Natural killer cell (primary cell): ENCODE data around the gene RCC1. TPM values are rescaled to one million over a fixed set of nuclear protein-coding genes. Genes with fewer than 3 reads are reported as not detected.
A peak's percentile ranks its signal among the peaks of the same experiment; 100 is the strongest.

ENCODE experiments used
- ATAC-seq, 3 donors: fragments of 150-1000 bp in 2 of 3; fragments of 200-7000 bp in 1 of 3; cut with Tn5 transposase; 1 replicate in 1 of 3; 2 replicates in 2 of 3; pipeline ENCODE4 v1.10.0; 2021; ENCODE audit warnings: mild to moderate bottlenecking in 2 of 3, moderate library complexity in 2 of 3
- DNase-seq, 2 donors: peaks; one replicate each; pipeline versions ENCODE4 v3.0.0 to v3.0.0-alpha.2; 2013 to 2021; ENCODE audit warnings: mixed read lengths in 1 of 2
- H3K27ac ChIP-seq: one replicate; pipeline ENCODE4 v1.5.1; 2013; ENCODE audit warnings: mild to moderate bottlenecking, low read length
- H3K27me3 ChIP-seq: one replicate; pipeline ENCODE4 v1.6.1; 2013; ENCODE audit warnings: low read length; ENCODE audit not compliant: control insufficient read depth, insufficient read depth
- H3K36me3 ChIP-seq: one replicate; pipeline ENCODE4 v1.6.1; 2013; ENCODE audit warnings: low read length; ENCODE audit not compliant: control insufficient read depth, insufficient read depth
- H3K4me1 ChIP-seq: one replicate; pipeline ENCODE4 v1.6.1; 2013; ENCODE audit warnings: low read length; ENCODE audit not compliant: control insufficient read depth, insufficient read depth
- H3K4me3 ChIP-seq: one replicate; pipeline ENCODE4 v1.5.1; 2013; ENCODE audit warnings: low read length
- H3K9me3 ChIP-seq: one replicate; pipeline ENCODE4 v1.6.1; 2013; ENCODE audit warnings: low read length; ENCODE audit not compliant: control insufficient read depth, insufficient read depth
- H3K27ac Mint-ChIP-seq, 2 donors: one replicate each; pipeline ENCODE4 v1.8.0; 2022; ENCODE audit warnings: mild to moderate bottlenecking in 2 of 2, mixed read lengths in 2 of 2, moderate library complexity in 1 of 2
- H3K27me3 Mint-ChIP-seq, 2 donors: one replicate each; pipeline ENCODE4 v1.8.0; 2022; ENCODE audit warnings: low read depth in 2 of 2, mixed read lengths in 2 of 2
- H3K36me3 Mint-ChIP-seq: one replicate; pipeline ENCODE4 v1.8.0; 2022; ENCODE audit warnings: mixed read lengths
- H3K4me1 Mint-ChIP-seq, 2 donors: one replicate each; pipeline ENCODE4 v1.8.0; 2022; ENCODE audit warnings: mixed read lengths in 2 of 2
- H3K4me3 Mint-ChIP-seq: one replicate; pipeline ENCODE4 v1.8.0; 2022; ENCODE audit warnings: mild to moderate bottlenecking, moderate library complexity, mixed read lengths
- H3K9me3 Mint-ChIP-seq, 2 donors: one replicate each; pipeline ENCODE4 v1.8.0; 2022; ENCODE audit warnings: mixed read lengths in 2 of 2
- WGBS: methylation state at CpG from one replicate; pipeline ENCODE4 v1.1.7; 2013; ENCODE audit warnings: missing lambda C conversion rate; ENCODE audit not compliant: insufficient coverage; 5-methylcytosine and 5-hydroxymethylcytosine counted together
- intact Hi-C: fragments of 100-400 bp; cut with micrococcal nuclease; formaldehyde crosslinking; loops from one replicate; pipeline ENCODE4 v1.14.2; 2022
- total RNA-seq, 4 donors: library from RNA; stranded (reverse); fragments of 120-200 nt in 1 of 4; gene quantifications; one replicate each; pipeline versions ENCODE4 v1.2.3 to v1.2.4, GENCODE V29; 2013 to 2022
- TF ChIP-seq, protein P1 (sequence below): fragments of 200-600 bp; IDR thresholded peaks from one replicate; pipeline ENCODE4 v1.8.0; 2022; ENCODE audit warnings: antibody characterized with exemption

RCC1 gene
- total RNA-seq, 3 donors from 2014 or later (not counting 1 experiment from before 2014, with no cell fraction given), result 15.9 to 23.7 (median 19.2) TPM

- intact Hi-C loops, result no loop called here
- Histone ChIP-seq H3K4me1 (no peaks in the 10 kb centered on the region), H3K27ac (no peak overlapping the region), H3K27me3 (no peaks in the 10 kb centered on the region), H3K9me3 (no peaks in the 10 kb centered on the region), H3K36me3 (peaks cover 45% of the 10 kb centered on the region), H3K4me3 (no peak overlapping the region)
- TF ChIP-seq, protein P1, sequence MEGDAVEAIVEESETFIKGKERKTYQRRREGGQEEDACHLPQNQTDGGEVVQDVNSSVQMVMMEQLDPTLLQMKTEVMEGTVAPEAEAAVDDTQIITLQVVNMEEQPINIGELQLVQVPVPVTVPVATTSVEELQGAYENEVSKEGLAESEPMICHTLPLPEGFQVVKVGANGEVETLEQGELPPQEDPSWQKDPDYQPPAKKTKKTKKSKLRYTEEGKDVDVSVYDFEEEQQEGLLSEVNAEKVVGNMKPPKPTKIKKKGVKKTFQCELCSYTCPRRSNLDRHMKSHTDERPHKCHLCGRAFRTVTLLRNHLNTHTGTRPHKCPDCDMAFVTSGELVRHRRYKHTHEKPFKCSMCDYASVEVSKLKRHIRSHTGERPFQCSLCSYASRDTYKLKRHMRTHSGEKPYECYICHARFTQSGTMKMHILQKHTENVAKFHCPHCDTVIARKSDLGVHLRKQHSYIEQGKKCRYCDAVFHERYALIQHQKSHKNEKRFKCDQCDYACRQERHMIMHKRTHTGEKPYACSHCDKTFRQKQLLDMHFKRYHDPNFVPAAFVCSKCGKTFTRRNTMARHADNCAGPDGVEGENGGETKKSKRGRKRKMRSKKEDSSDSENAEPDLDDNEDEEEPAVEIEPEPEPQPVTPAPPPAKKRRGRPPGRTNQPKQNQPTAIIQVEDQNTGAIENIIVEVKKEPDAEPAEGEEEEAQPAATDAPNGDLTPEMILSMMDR, result no peak
- Mint-ChIP-seq H3K9me3 (no peaks in the 10 kb centered on the region), H3K36me3 (peaks cover 15% of the 10 kb centered on the region), H3K27ac (no peak overlapping the region), H3K4me1 (peaks cover 2 to 3% of the 10 kb centered on the region in 2 donors), H3K4me3 (no peak overlapping the region), H3K27me3 (no peaks in the 10 kb centered on the region)
- ATAC-seq (no peak), DNase-seq (no peak)
- 95% methylated on average over 11 of the region's 11 CpGs for WGBS
Measured at GRCh38 chr1:28573564-28573963, 67.7 kb downstream of the RCC1 start.

DNA sequence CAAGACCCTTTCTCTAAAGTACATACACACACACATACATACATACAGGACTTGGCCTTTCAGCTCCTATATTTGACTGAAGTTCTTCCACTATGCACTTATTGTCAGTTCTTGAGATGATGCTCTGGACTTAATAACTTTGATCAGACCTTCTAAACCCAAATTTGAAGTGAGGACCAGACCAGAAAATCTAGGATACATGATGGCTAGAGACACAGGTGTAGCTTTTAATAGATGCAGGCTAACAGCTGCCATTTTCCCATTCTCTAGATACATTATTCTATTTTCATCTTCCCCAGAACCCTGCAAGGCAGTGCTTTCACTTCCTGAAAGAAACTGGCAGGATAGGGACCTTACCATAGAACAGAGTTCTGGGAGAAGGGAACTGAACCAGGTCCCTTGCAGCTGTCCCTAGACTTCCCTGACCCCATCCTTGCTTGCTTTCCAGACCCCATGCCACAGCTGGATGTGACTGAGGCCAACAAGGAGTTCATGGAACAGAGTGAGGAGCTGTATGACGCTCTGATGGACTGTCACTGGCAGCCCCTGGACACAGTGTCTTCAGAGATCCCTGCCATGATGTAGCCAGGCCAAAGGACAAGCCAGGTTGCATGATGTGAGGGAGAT is 71.3 kb downstream of the RCC1 start:
- intact Hi-C loops, result no loop called here
- WGBS, result 87% methylated on average over 1 of the region's 1 CpG
- peak in 1 of 2 donors; percentile 19 for DNase-seq
- Mint-ChIP-seq H3K27me3 (no peaks in the 10 kb centered on the region), H3K4me3 (no peak overlapping the region), H3K27ac (peak overlapping the region; percentile 62), H3K9me3 (no peaks in the 10 kb centered on the region), H3K36me3 (peaks cover 16% of the 10 kb centered on the region), H3K4me1 (peaks cover 29 to 33% of the 10 kb centered on the region in 2 donors)
- TF ChIP-seq, protein P1, result no peak
- Histone ChIP-seq H3K27me3 (no peaks in the 10 kb centered on the region), H3K27ac (no peak overlapping the region), H3K9me3 (no peaks in the 10 kb centered on the region), H3K4me1 (peaks cover 17% of the 10 kb centered on the region), H3K36me3 (peaks cover 42% of the 10 kb centered on the region), H3K4me3 (no peak overlapping the region)
- no peak for ATAC-seq

DNA sequence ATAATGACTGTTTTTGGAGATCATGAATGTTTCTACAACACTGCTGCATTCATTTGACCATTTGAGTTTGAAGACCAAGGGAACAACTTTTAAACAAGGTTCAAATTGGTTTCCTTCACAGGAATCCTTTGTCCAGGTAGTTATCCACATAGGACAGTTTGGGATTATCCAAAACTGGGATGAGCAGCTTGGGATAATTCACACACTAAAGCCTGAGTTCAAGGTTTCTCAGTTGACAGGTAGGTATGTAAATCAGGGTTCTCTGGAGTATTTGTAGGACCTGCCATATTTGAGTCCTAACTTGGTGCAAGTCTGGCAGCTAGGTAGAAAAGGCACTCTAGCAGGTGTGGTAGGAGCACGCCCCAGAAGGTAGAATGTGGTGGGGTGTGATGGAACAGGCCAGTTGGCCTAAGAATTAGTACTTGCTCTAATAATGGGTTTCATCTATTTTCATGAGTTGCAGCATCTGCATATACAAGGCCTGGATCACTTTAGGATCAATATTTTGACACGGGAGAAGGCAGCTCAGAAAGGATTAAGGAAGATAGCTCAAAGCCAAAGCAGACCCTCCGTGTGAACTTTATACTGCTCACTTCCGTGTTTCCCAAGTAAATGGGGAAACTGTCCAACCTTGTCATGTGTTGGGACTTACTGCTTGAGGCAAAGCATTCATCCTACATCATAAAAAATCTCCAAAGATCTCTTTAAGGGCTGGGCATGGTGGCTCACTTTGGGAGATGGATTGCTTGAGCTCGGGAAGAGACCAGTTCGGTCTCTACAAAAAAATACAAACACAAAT is 72.1 kb downstream of the RCC1 start:
- peaks cover 16% of the 10 kb centered on the region for H3K36me3 Mint-ChIP-seq
- ATAC-seq (no peak), DNase-seq (peak in 1 of 2 donors; percentile 25)
- no peak overlapping the region for H3K4me3 ChIP-seq
- no peak overlapping the region for H3K4me3 Mint-ChIP-seq
- H3K27me3 Mint-ChIP-seq, result no peaks in the 10 kb centered on the region
- WGBS, result 87% methylated on average over 6 of the region's 6 CpGs
- TF ChIP-seq, protein P1, result no peak
- H3K27ac Mint-ChIP-seq, result peak overlapping the region; percentile 62
- no peak overlapping the region for H3K27ac ChIP-seq
- peaks cover 39% of the 10 kb centered on the region for H3K36me3 ChIP-seq
- intact Hi-C loops, result no loop called here
- H3K4me1 Mint-ChIP-seq, result peaks cover 34 to 38% of the 10 kb centered on the region in 2 donors
- no peaks in the 10 kb centered on the region for H3K9me3 ChIP-seq
- H3K9me3 Mint-ChIP-seq, result no peaks in the 10 kb centered on the region
- H3K4me1 ChIP-seq, result peaks cover 25% of the 10 kb centered on the region
- no peaks in the 10 kb centered on the region for H3K27me3 ChIP-seq
